Measurements from ENCODE around the gene FAM180A.

- TF ChIP-seq CTCF (IDR thresholded peaks at IDR 0.05) (no peak), POLR2A (IDR thresholded peaks at IDR 0.05) (no peak)
These were observed 17.5 kb downstream of the FAM180A start for GRCh38 chr7:135731131-135731530.

Measured in testis (tissue), 2 donors.